ENCODE results near the gene IDH3A. TPM values are rescaled to one million over a fixed set of nuclear protein-coding genes. Genes with fewer than 3 reads are reported as not detected.
A peak's percentile ranks its signal among the peaks of the same experiment; 100 is the strongest.

Gene IDH3A
- total RNA-seq, 3 donors from 2014 or later (not counting 1 experiment from before 2014, with no cell fraction given), result 43.5 to 55.1 (median 53.3) TPM

GRCh38 chr15:78175330-78175729 lies 26.2 kb downstream of the IDH3A start:
- H3K36me3 Mint-ChIP-seq, result peaks cover 4% of the 10 kb centered on the region
- no peak overlapping the region for H3K4me3 Mint-ChIP-seq
- WGBS (ENCODE audit: insufficient coverage), result 68% methylated on average over 2 of the region's 2 CpGs
- ATAC-seq (no peak), DNase-seq (no peak)
- H3K4me3 ChIP-seq (ENCODE audit: low read length), result no peak overlapping the region
- H3K27me3 ChIP-seq (ENCODE audit: control insufficient read depth, insufficient read depth, low read length), result no peaks in the 10 kb centered on the region
- no peak for TF ChIP-seq CTCF (IDR thresholded peaks at IDR 0.05)
- intact Hi-C loops (cut with micrococcal nuclease), result no loop called here
- H3K27me3 Mint-ChIP-seq (ENCODE audit: low read depth in 2 of 2), result peaks cover 0 to 2% of the 10 kb centered on the region in 2 donors
- no peak overlapping the region for H3K27ac ChIP-seq (ENCODE audit: low read length)
- H3K9me3 ChIP-seq (ENCODE audit: control insufficient read depth, insufficient read depth, low read length), result no peaks in the 10 kb centered on the region
- no peaks in the 10 kb centered on the region for H3K9me3 Mint-ChIP-seq
- H3K36me3 ChIP-seq (ENCODE audit: control insufficient read depth, insufficient read depth, low read length), result peaks cover 3% of the 10 kb centered on the region
- peaks cover 34% of the 10 kb centered on the region for H3K4me1 ChIP-seq (ENCODE audit: control insufficient read depth, insufficient read depth, low read length)
- H3K4me1 Mint-ChIP-seq, result peaks cover 16 to 21% of the 10 kb centered on the region in 2 donors
- H3K27ac Mint-ChIP-seq, result peak overlapping the region in 1 of 2 donors; percentile 29

GRCh38 chr15:78177447-78177873 lies 28.3 kb downstream of the IDH3A start:
- Histone ChIP-seq H3K27ac (ENCODE audit: low read length) (no peak overlapping the region), H3K27me3 (ENCODE audit: control insufficient read depth, insufficient read depth, low read length) (no peaks in the 10 kb centered on the region), H3K4me3 (ENCODE audit: low read length) (no peak overlapping the region), H3K4me1 (ENCODE audit: control insufficient read depth, insufficient read depth, low read length) (peaks cover 20% of the 10 kb centered on the region), H3K9me3 (ENCODE audit: control insufficient read depth, insufficient read depth, low read length) (no peaks in the 10 kb centered on the region), H3K36me3 (ENCODE audit: control insufficient read depth, insufficient read depth, low read length) (no peaks in the 10 kb centered on the region)
- peak in 2 of 3 donors; percentile 42 to 46 for ATAC-seq
- no peak overlapping the region for H3K27ac Mint-ChIP-seq
- H3K4me1 Mint-ChIP-seq, result peaks cover 16 to 21% of the 10 kb centered on the region in 2 donors
- H3K9me3 Mint-ChIP-seq, result no peaks in the 10 kb centered on the region
- H3K27me3 Mint-ChIP-seq (ENCODE audit: low read depth in 2 of 2), result peaks cover 0 to 2% of the 10 kb centered on the region in 2 donors
- no peaks in the 10 kb centered on the region for H3K36me3 Mint-ChIP-seq
- DNase-seq, result peak in 1 of 2 donors; percentile 50
- TF ChIP-seq CTCF (IDR thresholded peaks at IDR 0.05), result no peak
- intact Hi-C loops (cut with micrococcal nuclease), result no loop called here
- 44% methylated on average over 12 of the region's 12 CpGs for WGBS (ENCODE audit: insufficient coverage)
- H3K4me3 Mint-ChIP-seq, result no peak overlapping the region

- no peak overlapping the region for H3K27ac ChIP-seq (ENCODE audit: low read length)
- no peak for TF ChIP-seq CTCF (IDR thresholded peaks at IDR 0.05)
- WGBS (ENCODE audit: insufficient coverage), result 90% methylated on average over 6 of the region's 6 CpGs
- DNase-seq (no peak), ATAC-seq (no peak)
- no peak overlapping the region for H3K27ac Mint-ChIP-seq
- peaks cover 0 to 2% of the 10 kb centered on the region in 2 donors for H3K27me3 Mint-ChIP-seq (ENCODE audit: low read depth in 2 of 2)
- no peaks in the 10 kb centered on the region for H3K27me3 ChIP-seq (ENCODE audit: control insufficient read depth, insufficient read depth, low read length)
- peaks cover 16 to 21% of the 10 kb centered on the region in 2 donors for H3K4me1 Mint-ChIP-seq
- no peaks in the 10 kb centered on the region for H3K9me3 Mint-ChIP-seq
- H3K9me3 ChIP-seq (ENCODE audit: control insufficient read depth, insufficient read depth, low read length), result no peaks in the 10 kb centered on the region
- H3K36me3 Mint-ChIP-seq, result no peaks in the 10 kb centered on the region
- peaks cover 15% of the 10 kb centered on the region for H3K4me1 ChIP-seq (ENCODE audit: control insufficient read depth, insufficient read depth, low read length)
- no peak overlapping the region for H3K4me3 Mint-ChIP-seq
- intact Hi-C loops (cut with micrococcal nuclease), result no loop called here
- no peaks in the 10 kb centered on the region for H3K36me3 ChIP-seq (ENCODE audit: control insufficient read depth, insufficient read depth, low read length)
- H3K4me3 ChIP-seq (ENCODE audit: low read length), result no peak overlapping the region
Observed at GRCh38 chr15:78178064-78178463, 28.9 kb downstream of the IDH3A start.

GRCh38 chr15:78179286-78179840 lies 30.2 kb downstream of the IDH3A start:
- DNase-seq, result no peak
- no peak for TF ChIP-seq CTCF (IDR thresholded peaks at IDR 0.05)
- Mint-ChIP-seq H3K4me3 (no peak overlapping the region), H3K27ac (no peak overlapping the region), H3K4me1 (peaks cover 6 to 11% of the 10 kb centered on the region in 2 donors), H3K36me3 (no peaks in the 10 kb centered on the region), H3K9me3 (no peaks in the 10 kb centered on the region), H3K27me3 (ENCODE audit: low read depth in 2 of 2) (peaks cover 0 to 2% of the 10 kb centered on the region in 2 donors)
- WGBS (ENCODE audit: insufficient coverage), result 89% methylated on average over 10 of the region's 12 CpGs
- no peak for ATAC-seq
- H3K9me3 ChIP-seq (ENCODE audit: control insufficient read depth, insufficient read depth, low read length), result no peaks in the 10 kb centered on the region
- no peaks in the 10 kb centered on the region for H3K27me3 ChIP-seq (ENCODE audit: control insufficient read depth, insufficient read depth, low read length)
- no peaks in the 10 kb centered on the region for H3K36me3 ChIP-seq (ENCODE audit: control insufficient read depth, insufficient read depth, low read length)
- intact Hi-C loops (cut with micrococcal nuclease), result no loop called here
- H3K4me3 ChIP-seq (ENCODE audit: low read length), result no peak overlapping the region
- peaks cover 4% of the 10 kb centered on the region for H3K4me1 ChIP-seq (ENCODE audit: control insufficient read depth, insufficient read depth, low read length)
- H3K27ac ChIP-seq (ENCODE audit: low read length), result no peak overlapping the region

Data from natural killer cell (primary cell).